HepG2 (cell line): ENCODE results near the gene DAPP1. TPM values are rescaled to one million over a fixed set of nuclear protein-coding genes. Genes with fewer than 3 reads are reported as not detected.

Experiments
- ATAC-seq: fragments of 200-7000 bp; cut with Tn5 transposase; 3 replicates; pipeline ENCODE4 v1.9.1; 2020; ENCODE audit warnings: mild to moderate bottlenecking, moderate library complexity
- BruUV-seq: library from RNA; stranded (reverse); fragments of 400-500 nt; replicated peaks from 2 replicates; lab custom pipeline; 2021; lab: Mats Ljungman, UMichigan
- CTCF ChIA-PET: fragments of 300-600 bp; formaldehyde crosslinking; extraction: SDS; loops from one replicate; lab custom pipeline; 2021; ENCODE audit warnings: low total read pairs, inconsistent platforms, low intra/inter-chr PET ratio; lab: Yijun Ruan, JAX
- POLR2A ChIA-PET: fragments of 350-600 bp; sonication (Branson Sonifier 250); formaldehyde crosslinking; loops from one replicate; lab custom pipeline; 2020; ENCODE audit warnings: antibody characterized with exemption, inconsistent platforms; lab: Yijun Ruan, JAX
- DNase-seq: peaks from one replicate; pipeline ENCODE4 v3.0.0-alpha.2; 2015; ENCODE audit warnings: low spot score
- FAIRE-seq: peaks from 3 replicates; lab custom pipeline; 2011; peaks lifted over from hg19 to GRCh38; lab: Jason Lieb, UNC
- H2AFZ ChIP-seq: one replicate; pipeline ENCODE4 v1.6.1; 2011; ENCODE audit warnings: low read length, inconsistent platforms
- H3K27ac ChIP-seq: fragments of 300-600 bp; 3 replicates; pipeline ENCODE4 v1.8.0; 2011; ENCODE audit warnings: mixed run types, mild to moderate bottlenecking, mixed read lengths, low read length, inconsistent platforms; ENCODE audit not compliant: insufficient read depth; ENCODE audit errors: extremely low read length
- H3K27me3 ChIP-seq, 2 experiments: fragments of 200-600 bp in 1 of 2; 2 replicates in 1 of 2; 3 replicates in 1 of 2; pipeline versions ENCODE4 v1.6.0 to v1.8.0; 2011; ENCODE audit warnings: low read length in 2 of 2, mild to moderate bottlenecking in 2 of 2, moderate library complexity in 2 of 2, inconsistent platforms in 1 of 2; ENCODE audit not compliant: insufficient read depth in 2 of 2, control insufficient read depth in 1 of 2
- H3K36me3 ChIP-seq, 2 experiments: fragments of 200-600 bp in 1 of 2; replicated peaks in 1 of 2; 2 replicates in 1 of 2; 3 replicates in 1 of 2; pipeline versions ENCODE4 v1.5.1 to v1.8.0; 2011; ENCODE audit warnings: low read length in 2 of 2, inconsistent platforms in 1 of 2; ENCODE audit not compliant: insufficient read depth in 2 of 2, control insufficient read depth in 1 of 2
- H3K4me1 ChIP-seq: 2 replicates; pipeline ENCODE4 v1.5.1; 2012; ENCODE audit warnings: low read length, inconsistent platforms; ENCODE audit not compliant: insufficient read depth
- H3K4me2 ChIP-seq: 2 replicates; pipeline ENCODE4 v1.6.0; 2011; ENCODE audit warnings: low read depth, low read length, inconsistent platforms
- H3K4me3 ChIP-seq, 3 experiments: fragments of 200-600 bp in 1 of 3; sonication (generic), shearing (Covaris generic) in 1 of 3; replicated peaks in 1 of 3; 2 replicates each; pipeline ENCODE4 v1.5.1; 2011 to 2016; ENCODE audit warnings: low read length in 3 of 3, inconsistent platforms in 2 of 3, low read depth in 2 of 3, mild to moderate bottlenecking in 2 of 3, control low read depth in 1 of 3, mixed read lengths in 1 of 3; ENCODE audit not compliant: insufficient read depth in 1 of 3
- H3K79me2 ChIP-seq: one replicate; pipeline ENCODE4 v1.6.1; 2011; ENCODE audit warnings: low read length, inconsistent platforms; ENCODE audit not compliant: insufficient read depth
- H3K9ac ChIP-seq: 2 replicates; pipeline ENCODE4 v1.6.0; 2011; ENCODE audit warnings: mild to moderate bottlenecking, low read depth, low read length, inconsistent platforms; ENCODE audit not compliant: insufficient read depth
- H3K9me3 ChIP-seq: 2 replicates; pipeline ENCODE4 v1.5.1; 2012; ENCODE audit warnings: mild to moderate bottlenecking, low read length
- H4K20me1 ChIP-seq: 2 replicates; pipeline ENCODE4 v1.6.0; 2011; ENCODE audit warnings: inconsistent platforms, mild to moderate bottlenecking, low read length, moderate library complexity; ENCODE audit not compliant: insufficient read depth
- MAFF ChIP-seq: IDR thresholded peaks from 2 replicates; pipeline ENCODE4 v1.6.1; 2011; ENCODE audit warnings: low read depth, low read length, improper control_type of control experiment
- MAFK ChIP-seq, 2 experiments: IDR thresholded peaks in 1 of 2; conservative IDR thresholded peaks in 1 of 2; 2 replicates each; pipeline ENCODE4 v1.6.1; 2011; ENCODE audit warnings: improper control_type of control experiment in 2 of 2, low read length in 2 of 2
- POLR2A ChIP-seq, 2 experiments: IDR thresholded peaks; 2 replicates each; pipeline ENCODE4 v1.6.1; 2011; ENCODE audit warnings: low read depth in 2 of 2, low read length in 2 of 2, mild to moderate bottlenecking in 1 of 2, moderate library complexity in 1 of 2; ENCODE audit not compliant: insufficient read depth in 1 of 2
- XBP1 ChIP-seq: sonication (generic); formaldehyde crosslinking; IDR thresholded peaks from 2 replicates; pipeline ENCODE4 v1.5.0; 2020; ENCODE audit warnings: missing genetic modification reagents
- ZBED4 ChIP-seq: sonication (generic); formaldehyde crosslinking; IDR thresholded peaks from 2 replicates; pipeline ENCODE4 v1.4.0; 2020; ENCODE audit warnings: missing genetic modification reagents, borderline replicate concordance
- ZNF629 ChIP-seq: sonication (generic); formaldehyde crosslinking; conservative IDR thresholded peaks from 2 replicates; pipeline ENCODE4 v1.5.0; 2020; ENCODE audit warnings: missing genetic modification reagents
- WGBS: methylation state at CpG from one replicate; pipeline ENCODE4 v1.1.6; 2017; ENCODE audit warnings: low lambda C conversion rate; 5-methylcytosine and 5-hydroxymethylcytosine counted together
- in situ Hi-C: cut with HindIII; loops from 2 replicates; pipeline ENCODE4 v1.10.0; 2017; ENCODE audit warnings: low pct_unique_long_range_greater_than_20kb; ENCODE audit not compliant: extremely low pct_ligation_motif_present
- intact Hi-C: fragments of 100-400 bp; cut with micrococcal nuclease; formaldehyde crosslinking; loops from one replicate; pipeline ENCODE4 v1.10.0; 2022; ENCODE audit not compliant: unreplicated experiment
- polyA plus RNA-seq, 8 experiments: library from polyadenylated mRNA; depleted of rRNA in 3 of 8; stranded (reverse) in 7 of 8; unstranded in 1 of 8; fragments of >200 nt; fragmentation: Illumina TruSeq in 4 of 8; extraction: Trizol in 4 of 8; gene quantifications; 2 replicates each; pipeline versions ENCODE4 v1.2.1 to v1.2.3, GENCODE V29; 2011 to 2016; ENCODE audit warnings: low read depth in 4 of 8, missing spikeins in 1 of 8, mixed read lengths in 1 of 8; ENCODE audit not compliant: insufficient read depth in 1 of 8
- total RNA-seq, 5 experiments: library from RNA; depleted of rRNA; stranded (reverse); fragments of >200 nt; fragmentation: Illumina TruSeq; extraction: Trizol; gene quantifications; 2 replicates each; pipeline ENCODE4 v1.2.3, GENCODE V29; 2016; ENCODE audit warnings: low read depth in 1 of 5

Gene DAPP1
- total and polyA plus RNA-seq, 2 of the 13 experiments (the other 11 are each of a cell fraction or from before 2014, with no cell fraction given): not detected

- TF ChIP-seq ZBED4 (CRISPR knock-in tag) (no peak), ZNF629 (CRISPR knock-in tag) (no peak), XBP1 (CRISPR knock-in tag) (no peak)
Measured at GRCh38 chr4:99915449-99915848, 98.8 kb downstream of the DAPP1 start (continued).

- Histone ChIP-seq H2AFZ (no peak overlapping the region), H3K79me2 (no peaks in the 10 kb centered on the region), H4K20me1 (no peaks in the 10 kb centered on the region), H3K4me3 (no peak overlapping the region), H3K27ac (no peak overlapping the region), H3K4me2 (no peak overlapping the region), H3K36me3 (peaks cover 4 to 7% of the 10 kb centered on the region in 2 experiments; a peak in 3 of 5 replicates), H3K27me3 (no peaks in the 10 kb centered on the region), H3K9me3 (no peaks in the 10 kb centered on the region), H3K4me1 (no peaks in the 10 kb centered on the region), H3K9ac (no peak overlapping the region)
- DNase-seq: no peak
- intact Hi-C loops (no loop called here), in situ Hi-C loops (no loop called here)
- ChIA-PET CTCF (no interaction called here), POLR2A (no interaction called here)
- BruUV-seq: no TSS peak
- TF ChIP-seq POLR2A (IDR thresholded peaks at IDR 0.05; ENCODE audit: insufficient read depth in 1 of 2, low read depth in 2 of 2, low read length in 2 of 2) (no peak), MAFF (peak; percentile 39; the same call in 1 of the 2 replicates), MAFK (conservative IDR thresholded peaks at IDR 0.05 in 1 of 2, IDR thresholded peaks at IDR 0.05 in 1 of 2; ENCODE audit: low read length in 2 of 2) (peak in 1 of 2 experiments; percentile 44; a peak in 2 of 4 replicates)
- WGBS: 95% methylated on average over 3 of the region's 3 CpGs
- no peak for ATAC-seq
- FAIRE-seq: no peak
Measured at GRCh38 chr4:99917575-99917974, 100.9 kb downstream of the DAPP1 start.
